Suppressor macrophage treated with lipopolysaccharide for 1 hour (primary cell): ENCODE results near the gene RP9.

Experiments used
- DNase-seq, 3 donors: peaks; one replicate each; pipeline ENCODE4 v3.0.0-alpha.2; 2020 to 2022

Gene RP9, protein sequence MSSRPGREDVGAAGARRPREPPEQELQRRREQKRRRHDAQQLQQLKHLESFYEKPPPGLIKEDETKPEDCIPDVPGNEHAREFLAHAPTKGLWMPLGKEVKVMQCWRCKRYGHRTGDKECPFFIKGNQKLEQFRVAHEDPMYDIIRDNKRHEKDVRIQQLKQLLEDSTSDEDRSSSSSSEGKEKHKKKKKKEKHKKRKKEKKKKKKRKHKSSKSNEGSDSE

DNA sequence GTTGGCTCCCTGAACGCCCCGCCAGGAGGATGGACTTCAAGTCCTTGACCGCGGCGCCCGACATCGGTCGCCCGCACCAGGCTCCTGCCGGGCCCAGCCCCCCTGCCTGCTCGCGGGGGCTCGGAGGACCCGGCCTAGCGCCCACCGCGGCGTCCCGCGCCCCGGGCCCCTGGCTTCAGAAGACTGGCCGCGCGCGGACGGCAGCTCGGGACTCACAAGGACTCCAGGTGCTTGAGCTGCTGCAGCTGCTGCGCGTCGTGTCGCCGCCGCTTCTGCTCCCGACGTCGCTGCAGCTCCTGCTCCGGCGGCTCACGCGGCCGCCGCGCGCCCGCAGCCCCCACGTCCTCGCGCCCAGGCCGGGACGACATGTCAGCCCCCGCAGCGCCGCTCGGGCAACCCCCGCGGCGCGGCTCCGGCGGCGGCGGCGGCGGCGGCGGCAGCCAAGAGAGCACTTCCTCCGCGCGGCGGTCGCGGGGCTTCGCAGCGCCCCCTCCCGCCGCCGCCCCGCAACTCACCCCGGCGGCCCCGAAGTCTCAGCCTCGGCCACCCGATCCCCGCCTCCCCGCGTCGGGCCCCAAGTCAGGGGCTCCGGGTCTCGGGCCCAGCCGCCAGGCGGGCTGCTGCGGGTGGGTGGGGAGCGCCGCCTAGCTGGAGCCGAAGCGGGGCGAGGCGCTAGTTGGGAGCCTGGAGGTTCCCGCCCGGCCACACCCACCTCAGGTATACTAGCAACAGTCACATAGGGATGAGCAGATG is at the start of gene RP9:
RP9 (minus strand) TSS at position 400 of the 753 bp plus-strand sequence; CDS start at position 368, 32 bp downstream.
- peak; percentile 82 to 95 (median 92) for DNase-seq

DNA sequence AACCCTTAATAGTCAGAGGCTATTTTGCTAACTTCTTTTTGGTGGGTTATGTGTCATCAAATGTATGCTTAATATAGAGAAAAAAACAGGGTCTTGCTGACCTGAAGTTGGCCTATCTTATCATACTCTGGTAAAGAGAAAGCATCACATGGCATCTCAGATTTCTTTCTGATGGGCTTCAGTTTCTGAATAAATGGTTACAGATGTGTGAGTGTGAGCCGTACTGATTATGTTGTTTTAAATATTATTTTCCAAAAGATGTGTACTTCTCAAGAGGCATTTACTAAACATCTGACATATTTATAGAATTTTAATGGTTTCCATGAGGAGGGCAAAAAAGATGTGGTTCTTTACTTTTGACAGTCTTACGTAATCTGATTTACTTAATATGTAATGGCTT is 48.6 kb upstream of the RP9 start:
- no peak for DNase-seq

GRCh38 chr7:33157311-33157710 is 48.1 kb upstream of the RP9 start:
- DNase-seq, result no peak

- no peak for DNase-seq
These were observed 47.2 kb upstream of the RP9 start for GRCh38 chr7:33156441-33156840.

DNA sequence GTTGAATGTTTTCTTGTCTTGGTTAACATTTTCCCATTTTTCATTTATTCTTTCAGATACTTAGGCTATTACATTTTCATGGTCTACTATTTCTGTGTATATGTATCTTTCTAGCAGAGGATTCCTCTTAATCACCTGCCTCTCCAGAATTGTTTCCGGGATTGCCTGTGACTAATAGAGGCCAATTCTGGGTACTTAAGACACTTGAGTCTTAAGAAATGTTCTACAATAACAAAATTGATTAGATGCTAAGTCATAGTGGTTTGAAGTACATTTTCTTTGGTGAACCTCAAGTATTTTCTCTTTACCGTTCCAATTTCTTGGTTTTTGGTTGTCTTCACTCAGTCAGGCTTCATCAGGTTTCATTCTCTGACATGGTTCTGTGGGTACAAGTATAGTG is 46.6 kb upstream of the RP9 start:
- no peak for DNase-seq

GRCh38 chr7:33152087-33152486 is 42.9 kb upstream of the RP9 start:
- DNase-seq, result no peak

DNA sequence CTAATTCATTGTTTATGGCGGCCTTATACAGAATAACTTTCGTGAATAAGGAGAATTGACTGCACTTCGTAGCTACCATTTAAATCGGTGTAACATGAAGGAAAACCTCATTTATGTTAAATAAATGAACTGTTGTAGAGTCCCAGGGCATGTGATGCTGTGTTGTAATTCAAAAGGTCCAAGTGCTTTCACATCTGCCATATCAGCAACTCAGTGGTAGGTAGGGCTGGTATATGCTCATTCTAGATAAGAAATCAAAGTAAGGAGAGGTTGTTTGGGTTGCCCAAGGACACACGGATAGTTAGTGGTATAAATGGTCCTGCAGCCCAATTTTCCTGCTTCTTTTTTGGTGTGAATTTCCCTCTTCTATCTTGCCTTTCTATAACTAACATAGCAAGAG is 36.0 kb upstream of the RP9 start:
- DNase-seq, result no peak

DNA sequence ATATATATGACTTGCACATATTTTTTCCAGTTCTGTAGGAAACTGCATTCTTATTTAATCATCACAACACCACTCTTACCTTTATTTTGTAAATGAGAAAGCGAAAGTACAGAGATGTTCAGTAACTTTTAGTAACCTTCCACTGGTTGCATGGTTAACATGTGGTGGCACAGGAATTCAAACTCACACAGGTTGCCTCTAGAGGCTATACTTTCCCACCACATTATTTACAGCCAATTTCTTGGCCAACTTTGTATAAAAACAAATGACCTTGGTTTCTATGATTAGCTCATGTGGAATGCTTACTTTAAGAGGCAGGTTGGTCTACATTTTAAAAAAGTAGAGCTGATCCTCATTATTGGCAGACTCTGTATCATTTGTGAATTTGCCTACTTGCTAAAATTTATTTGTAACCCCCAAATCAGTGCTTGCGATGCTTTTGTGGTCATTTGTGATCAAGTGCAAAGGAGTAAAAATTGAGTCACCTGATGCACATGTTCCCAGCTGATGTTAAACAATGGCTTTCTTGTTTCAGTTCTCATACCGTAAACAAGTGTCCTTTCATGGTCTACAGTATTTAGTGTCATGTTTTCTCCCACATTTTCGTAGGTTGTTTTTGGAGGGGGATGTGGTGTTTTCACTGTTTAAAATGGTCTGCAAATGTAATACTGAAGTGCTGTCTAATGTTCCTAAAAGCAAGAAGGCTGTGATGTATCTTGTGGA is 35.0 kb upstream of the RP9 start:
- no peak for DNase-seq

GRCh38 chr7:33142585-33142984 is 33.4 kb upstream of the RP9 start:
- DNase-seq, result no peak

DNA sequence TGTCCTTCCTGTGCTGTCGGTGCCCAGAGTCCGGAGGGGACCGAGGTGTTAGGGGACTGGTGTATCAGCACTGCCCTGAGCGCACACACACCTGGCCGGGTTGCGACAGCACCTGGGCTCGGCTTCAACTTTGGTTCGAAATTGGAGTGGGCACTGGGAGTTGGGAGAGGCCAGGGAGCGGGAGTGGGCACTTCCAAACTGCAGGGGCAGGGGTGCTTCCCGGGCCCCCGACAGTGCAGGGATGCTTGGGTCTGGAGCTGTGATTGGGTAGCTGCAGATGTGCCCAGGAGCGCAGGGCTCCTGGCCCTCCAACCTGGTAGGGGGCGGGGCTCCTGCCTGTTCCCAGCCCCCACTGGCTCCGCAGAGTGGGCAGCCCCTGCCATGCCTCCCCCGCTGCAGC is 27.9 kb upstream of the RP9 start:
- no peak for DNase-seq

GRCh38 chr7:33130184-33130583 is 21.0 kb upstream of the RP9 start:
- DNase-seq, result no peak

DNA sequence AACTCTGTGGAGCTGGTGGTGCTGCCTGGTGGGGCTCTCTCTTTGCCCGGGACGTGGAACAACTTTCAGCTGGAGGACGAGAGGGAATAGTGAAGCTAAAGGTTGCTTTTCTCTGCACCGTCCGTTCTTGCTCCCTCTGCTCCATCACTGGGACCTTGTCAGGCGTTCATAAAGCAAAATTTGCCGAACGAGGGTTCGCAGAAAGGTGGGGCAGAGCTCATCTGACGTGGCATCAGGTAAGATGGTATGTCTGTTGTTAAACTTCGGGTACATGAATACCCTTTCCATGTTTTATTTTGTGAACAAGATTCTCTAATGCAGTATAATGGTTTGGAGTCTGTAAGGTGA is 20.6 kb upstream of the RP9 start:
- no peak for DNase-seq

GRCh38 chr7:33128990-33129805 is 20.0 kb upstream of the RP9 start, which contains the start of gene BBS9:
BBS9 (plus strand) TSS chr7:33129564; CDS start chr7:33146253, 16,689 bp downstream.
- DNase-seq, result peak; percentile 96 to 97 (median 96)

DNA sequence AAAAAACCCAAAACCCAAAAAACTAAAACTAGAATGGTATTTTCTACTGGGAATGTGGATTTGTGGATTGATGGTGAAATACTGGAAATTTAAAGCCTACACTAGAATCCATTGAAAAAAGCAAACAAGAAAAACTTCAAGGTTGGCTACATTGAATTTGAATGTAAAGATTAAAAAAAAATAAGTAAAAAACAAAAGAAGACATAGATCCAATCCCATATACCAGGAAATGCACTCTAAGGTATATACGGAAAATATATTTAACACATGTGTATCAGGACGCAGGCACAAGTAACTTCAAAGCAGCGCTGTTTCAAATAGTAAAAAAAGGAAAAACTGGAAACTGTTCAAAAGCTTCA is 19.4 kb upstream of the RP9 start:
- no peak for DNase-seq

GRCh38 chr7:33127085-33127484 is 17.9 kb upstream of the RP9 start:
- DNase-seq, result no peak

- DNase-seq, result no peak
These were observed 9.2 kb upstream of the RP9 start for GRCh38 chr7:33118383-33118782.

DNA sequence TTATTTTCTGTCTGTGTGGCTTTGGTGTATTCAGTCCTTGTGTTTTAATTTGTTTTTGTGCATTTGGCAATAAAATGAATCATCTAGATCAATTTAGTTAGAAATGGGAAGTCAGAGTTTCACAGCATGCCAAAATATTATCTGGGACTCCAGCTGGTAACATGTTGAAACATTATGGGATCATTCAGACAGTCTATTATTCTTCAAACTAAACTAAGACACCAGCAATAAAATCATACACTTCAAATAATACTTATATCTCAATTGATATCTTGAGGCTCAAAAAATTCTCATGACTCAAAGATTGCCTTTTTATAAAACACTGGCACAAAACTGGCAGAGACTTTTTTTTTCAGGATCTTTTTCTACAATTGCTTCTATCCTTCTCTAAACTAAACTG is 5.8 kb upstream of the RP9 start:
- no peak for DNase-seq

DNA sequence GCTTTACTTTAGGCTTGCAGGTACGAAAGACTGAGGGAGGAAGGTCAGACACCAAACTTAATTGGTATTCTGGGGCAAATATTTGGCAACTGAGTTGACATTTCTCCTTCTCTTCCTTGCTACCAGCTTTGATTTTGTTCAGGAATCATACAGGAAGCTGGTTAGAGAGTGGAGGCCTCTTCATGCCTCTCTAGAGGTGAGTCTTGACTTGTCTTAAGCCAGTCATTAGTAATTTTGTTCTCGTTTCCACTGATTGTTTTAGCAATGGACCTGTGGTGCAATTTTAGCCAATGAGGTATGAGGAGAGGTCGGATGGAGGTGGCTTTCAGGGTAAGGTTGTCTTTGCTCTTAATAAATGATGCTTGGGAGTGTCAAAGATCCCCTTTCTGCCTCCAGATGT is 2.4 kb upstream of the RP9 start:
- DNase-seq, result no peak

GRCh38 chr7:33109758-33110238 is 594 bp upstream of the RP9 start:
- peak; percentile 64 to 66 (median 65) for DNase-seq

DNA sequence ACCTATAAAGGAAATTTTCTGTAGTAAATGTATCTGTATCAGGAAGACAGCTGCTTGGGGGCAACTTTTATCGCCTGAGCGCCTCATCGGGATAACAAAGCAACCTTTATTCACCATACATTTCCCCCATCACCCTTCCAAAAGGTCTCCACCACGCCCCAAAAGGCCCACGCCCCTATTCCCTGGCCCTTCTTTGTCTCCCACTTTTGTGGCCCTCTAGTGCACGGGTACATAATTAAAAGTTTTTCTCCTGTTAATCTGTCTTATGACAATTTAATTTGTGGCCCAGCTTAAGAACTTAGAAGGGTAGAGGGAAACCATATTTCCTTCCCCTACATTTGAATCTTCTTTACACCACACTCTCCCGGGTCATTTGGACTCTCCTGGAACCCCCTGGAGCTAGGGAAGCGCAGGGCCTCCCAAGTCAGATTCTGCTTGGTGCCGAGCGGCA is 625 bp downstream of the RP9 start:
- peak; percentile 32 to 51 (median 39) for DNase-seq

DNA sequence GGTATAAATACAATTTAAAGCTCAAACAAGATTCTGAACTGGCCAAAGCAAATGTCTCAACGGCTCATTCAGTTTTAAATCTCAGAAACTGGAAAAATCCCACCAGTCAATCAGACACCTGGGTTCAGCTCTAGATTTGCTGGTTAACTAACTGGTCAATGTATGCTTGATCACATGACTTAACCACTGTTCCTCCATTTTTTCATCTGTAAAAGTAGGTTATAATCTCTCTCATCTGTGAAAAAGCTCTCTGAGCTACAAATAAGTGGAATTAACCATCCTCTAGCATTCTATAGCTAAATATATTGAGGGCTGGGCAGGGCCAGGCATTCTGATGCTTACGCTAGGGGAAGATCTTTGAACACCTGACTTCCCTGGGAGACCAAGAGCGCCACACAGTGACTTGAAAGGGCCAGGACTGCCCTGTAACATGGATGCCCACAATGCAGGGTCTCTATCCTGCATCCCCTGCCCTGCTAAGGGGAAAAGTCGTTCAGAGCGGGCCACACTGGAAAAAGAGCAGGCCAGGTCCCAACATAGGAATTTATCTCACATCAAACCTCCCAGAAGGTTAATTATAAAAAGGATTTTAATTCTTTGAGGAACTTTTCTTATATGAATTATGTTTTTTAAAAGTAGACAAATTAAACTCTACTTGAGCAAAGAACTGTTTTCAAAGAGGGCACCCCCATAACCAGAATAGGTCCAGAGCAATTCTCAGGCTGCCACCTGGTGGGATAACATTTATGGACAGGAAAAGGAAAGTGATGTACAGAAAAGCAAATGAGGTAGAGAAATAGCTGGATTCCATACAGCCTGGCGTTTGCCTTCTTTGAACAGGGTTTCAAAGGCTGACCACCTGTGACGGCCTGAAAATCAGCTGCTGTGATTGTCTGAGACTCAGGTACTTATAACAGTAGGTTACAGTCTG is 1.8 kb downstream of the RP9 start:
- peak; percentile 36 to 42 (median 37) for DNase-seq

DNA sequence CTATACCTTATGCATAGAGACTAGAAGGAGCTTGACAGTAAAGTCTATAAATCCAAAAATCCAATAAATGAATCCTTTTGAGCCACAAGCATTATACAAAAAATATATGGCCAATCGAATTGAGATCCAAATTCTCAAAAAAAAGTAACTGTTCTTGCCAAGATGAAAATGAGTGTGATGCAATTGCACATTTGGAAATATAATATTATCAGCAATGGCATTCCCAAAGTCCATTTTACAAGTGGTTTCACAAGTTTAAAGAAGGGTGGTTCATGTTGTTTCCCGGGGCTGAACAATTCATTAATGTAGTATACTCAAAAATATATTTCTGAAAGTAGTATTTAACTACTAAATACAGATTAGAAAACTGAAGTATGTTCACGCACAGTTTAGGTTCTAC is 7.3 kb downstream of the RP9 start:
- no peak for DNase-seq
